Kidney epithelial cell (primary cell): Measurements from ENCODE around the gene ACKR3. TPM values are rescaled to one million over a fixed set of nuclear protein-coding genes. Genes with fewer than 3 reads are reported as not detected.

Experiments
- DNase-seq: peaks from one replicate; pipeline ENCODE4 v3.0.0-alpha.2; 2010; ENCODE audit warnings: low read depth
- H3K27me3 ChIP-seq: 2 replicates; pipeline ENCODE4 v1.6.0; 2011; ENCODE audit warnings: low read length; ENCODE audit not compliant: control insufficient read depth, insufficient read depth
- H3K36me3 ChIP-seq: 2 replicates; pipeline ENCODE4 v1.5.1; 2011; ENCODE audit warnings: low read length; ENCODE audit not compliant: control insufficient read depth, insufficient read depth
- H3K4me3 ChIP-seq: 2 replicates; pipeline ENCODE4 v1.5.1; 2011; ENCODE audit warnings: low read depth, mild to moderate bottlenecking, control low read depth, low read length
- total RNA-seq: library from RNA; depleted of rRNA; stranded (reverse); fragments of >200 nt; gene quantifications from 2 replicates; pipeline ENCODE4 v1.2.3, GENCODE V29; 2015
- TF ChIP-seq, protein P1 (sequence below): IDR thresholded peaks from 2 replicates; pipeline ENCODE4 v1.5.1; 2011; ENCODE audit warnings: mild to moderate bottlenecking, moderate library complexity, low read length, control low read depth, inconsistent platforms; ENCODE audit not compliant: insufficient read depth, poor library complexity, severe bottlenecking

Gene ACKR3
- total RNA-seq, 1 donor from 2014 or later: 1.2 TPM

DNA sequence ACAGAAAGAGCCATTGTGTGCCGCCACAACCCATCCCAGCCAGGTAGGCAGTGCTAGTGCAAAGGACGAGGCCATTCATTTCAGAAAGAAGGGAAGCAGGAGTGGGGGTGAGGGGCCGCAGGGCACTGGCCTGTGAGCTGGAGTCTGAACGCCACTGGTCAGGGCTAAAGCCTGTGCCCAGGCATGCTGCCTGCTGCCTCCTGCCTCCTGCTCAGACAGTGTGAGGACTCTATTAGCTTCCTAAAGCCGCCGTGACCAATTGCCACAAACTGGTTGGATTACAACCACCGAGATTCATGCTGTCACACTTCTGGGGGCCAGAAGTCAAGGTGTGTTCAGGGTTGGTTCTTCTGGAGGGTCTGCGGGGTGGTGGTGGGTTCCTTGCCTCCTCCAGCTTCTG is 21.2 kb downstream of the ACKR3 start:
- H3K4me3 ChIP-seq: no peak overlapping the region
- no peak for DNase-seq
- TF ChIP-seq, protein P1, sequence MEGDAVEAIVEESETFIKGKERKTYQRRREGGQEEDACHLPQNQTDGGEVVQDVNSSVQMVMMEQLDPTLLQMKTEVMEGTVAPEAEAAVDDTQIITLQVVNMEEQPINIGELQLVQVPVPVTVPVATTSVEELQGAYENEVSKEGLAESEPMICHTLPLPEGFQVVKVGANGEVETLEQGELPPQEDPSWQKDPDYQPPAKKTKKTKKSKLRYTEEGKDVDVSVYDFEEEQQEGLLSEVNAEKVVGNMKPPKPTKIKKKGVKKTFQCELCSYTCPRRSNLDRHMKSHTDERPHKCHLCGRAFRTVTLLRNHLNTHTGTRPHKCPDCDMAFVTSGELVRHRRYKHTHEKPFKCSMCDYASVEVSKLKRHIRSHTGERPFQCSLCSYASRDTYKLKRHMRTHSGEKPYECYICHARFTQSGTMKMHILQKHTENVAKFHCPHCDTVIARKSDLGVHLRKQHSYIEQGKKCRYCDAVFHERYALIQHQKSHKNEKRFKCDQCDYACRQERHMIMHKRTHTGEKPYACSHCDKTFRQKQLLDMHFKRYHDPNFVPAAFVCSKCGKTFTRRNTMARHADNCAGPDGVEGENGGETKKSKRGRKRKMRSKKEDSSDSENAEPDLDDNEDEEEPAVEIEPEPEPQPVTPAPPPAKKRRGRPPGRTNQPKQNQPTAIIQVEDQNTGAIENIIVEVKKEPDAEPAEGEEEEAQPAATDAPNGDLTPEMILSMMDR: no peak
- peaks cover 4% of the 10 kb centered on the region for H3K27me3 ChIP-seq
- H3K36me3 ChIP-seq: no peaks in the 10 kb centered on the region

DNA sequence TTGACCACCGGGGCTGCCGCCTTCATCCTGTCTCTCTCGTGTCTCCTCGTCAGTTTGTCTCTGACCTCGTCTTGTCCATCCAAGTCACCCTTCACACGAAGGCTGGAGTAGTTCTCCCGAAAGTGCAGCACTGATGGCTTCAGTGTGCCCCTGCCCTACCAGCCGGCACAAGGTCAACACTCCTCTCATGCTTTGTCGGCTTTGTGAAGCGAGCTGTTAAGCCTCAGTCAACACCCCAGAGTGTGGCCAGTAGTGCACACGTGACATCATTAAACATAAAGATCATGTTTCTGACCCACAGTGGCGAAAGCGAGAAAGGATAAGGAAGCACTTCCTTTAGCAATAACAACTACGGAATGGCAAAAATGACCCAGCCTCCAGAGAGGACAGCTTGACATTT is 23.2 kb downstream of the ACKR3 start:
- DNase-seq: no peak
- H3K4me3 ChIP-seq: no peak overlapping the region
- TF ChIP-seq, protein P1: no peak
- peaks cover 4% of the 10 kb centered on the region for H3K27me3 ChIP-seq
- no peaks in the 10 kb centered on the region for H3K36me3 ChIP-seq

DNA sequence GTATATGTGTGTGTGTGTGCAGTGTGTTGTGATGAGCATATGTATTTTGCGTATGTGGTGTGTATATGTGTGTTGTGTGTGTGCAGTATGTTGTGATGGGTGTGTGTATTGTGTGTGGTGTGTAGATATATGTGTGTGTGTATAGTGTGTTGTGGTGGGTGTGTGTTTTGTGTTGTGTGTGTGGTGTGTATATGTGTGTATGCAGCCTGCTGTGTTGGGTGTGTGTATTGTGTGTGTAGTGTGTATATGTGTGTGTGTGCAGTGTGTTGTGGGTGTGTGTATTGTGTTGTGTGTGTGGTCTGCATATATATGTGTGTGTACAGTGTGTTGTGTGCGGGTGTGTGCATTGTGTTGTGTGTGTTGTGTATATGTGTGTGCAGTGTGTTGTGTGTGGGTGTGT is 23.9 kb downstream of the ACKR3 start:
- Histone ChIP-seq H3K4me3 (no peak overlapping the region), H3K27me3 (peaks cover 4% of the 10 kb centered on the region), H3K36me3 (no peaks in the 10 kb centered on the region)
- no peak for DNase-seq
- TF ChIP-seq, protein P1: no peak

DNA sequence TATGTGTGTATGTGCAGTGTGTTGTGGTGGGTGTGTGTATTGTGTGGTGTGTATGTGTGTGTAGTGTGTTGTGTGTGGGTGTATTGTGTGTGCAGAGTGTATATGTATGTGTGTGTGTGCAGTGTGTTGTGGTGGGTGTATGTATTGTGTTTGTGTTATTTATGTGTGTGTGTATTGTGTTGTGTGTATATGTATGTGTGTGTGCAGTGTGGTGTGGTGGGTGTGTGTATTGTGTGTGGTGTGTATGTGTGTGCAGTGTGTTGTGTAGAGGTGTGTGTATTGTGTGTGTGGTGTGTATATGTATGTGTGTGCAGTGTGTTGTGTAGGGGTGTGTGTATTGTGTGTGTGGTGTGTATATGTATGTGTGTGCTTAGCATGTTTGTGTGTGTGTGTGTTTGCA is 24.3 kb downstream of the ACKR3 start:
- no peak overlapping the region for H3K4me3 ChIP-seq
- no peaks in the 10 kb centered on the region for H3K36me3 ChIP-seq
- TF ChIP-seq, protein P1: no peak
- DNase-seq: no peak
- H3K27me3 ChIP-seq: peaks cover 4% of the 10 kb centered on the region

DNA sequence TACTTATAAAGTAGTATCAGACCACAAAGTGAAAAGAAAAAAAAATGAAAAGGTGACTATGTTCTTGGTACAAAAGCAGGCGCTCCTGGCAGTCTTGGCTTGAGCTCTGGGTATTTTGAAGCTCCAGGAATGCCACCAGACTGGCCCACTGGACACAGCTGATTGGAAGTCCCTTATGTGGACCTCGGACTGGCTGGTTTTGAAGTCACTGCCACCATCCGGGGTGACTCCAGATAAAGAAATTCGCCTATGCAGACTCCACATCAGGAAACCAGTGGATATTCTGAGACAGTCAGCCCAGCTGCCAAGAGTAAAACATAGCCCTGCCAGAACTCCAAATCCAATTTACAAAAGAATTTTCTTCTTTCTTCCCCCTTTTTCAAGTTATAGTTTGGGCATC is 28.0 kb downstream of the ACKR3 start:
- DNase-seq: no peak

DNA sequence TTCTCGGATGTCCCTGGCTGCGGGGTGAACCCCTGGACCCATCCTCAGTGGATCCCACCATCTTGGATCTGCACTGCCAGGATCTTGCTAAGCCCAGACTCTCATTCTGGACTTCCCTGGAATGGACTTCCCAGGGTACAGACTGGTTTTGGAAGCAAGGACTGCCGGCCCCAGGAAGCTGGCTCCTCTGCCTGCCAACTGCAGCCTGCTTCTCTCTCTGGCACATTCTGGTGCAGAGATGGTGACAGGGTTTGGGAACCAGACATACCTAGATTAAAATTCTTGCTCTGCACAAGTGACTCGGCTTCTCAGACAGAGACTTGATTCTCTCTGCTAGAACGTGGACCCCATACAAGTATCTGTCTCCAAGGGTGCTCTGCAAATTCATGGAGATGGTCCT is 29.4 kb downstream of the ACKR3 start:
- DNase-seq: no peak
- Histone ChIP-seq H3K27me3 (peaks cover 9% of the 10 kb centered on the region), H3K4me3 (no peak overlapping the region), H3K36me3 (no peaks in the 10 kb centered on the region)
- TF ChIP-seq, protein P1: no peak

More for the DNA sequence above, 28.0 kb downstream of the ACKR3 start:
- no peak overlapping the region for H3K4me3 ChIP-seq
- peaks cover 10% of the 10 kb centered on the region for H3K27me3 ChIP-seq
- H3K36me3 ChIP-seq: no peaks in the 10 kb centered on the region
- TF ChIP-seq, protein P1: no peak
